IMR-90 (cell line): ENCODE measurements around the gene NAPEPLD.

Experiments
- BHLHE40 ChIP-seq: fragments of 150-350 bp; IDR thresholded peaks from 2 replicates; pipeline ENCODE4 v1.6.1; 2016; ENCODE audit warnings: mild to moderate bottlenecking, low read depth, low read length
- CHD1 ChIP-seq: IDR thresholded peaks from 2 replicates; pipeline ENCODE4 v1.6.1; 2012; ENCODE audit warnings: low read depth, low read length, improper control_type of control experiment
- CTCF ChIP-seq: conservative IDR thresholded peaks from 2 replicates; pipeline ENCODE4 v1.5.1; 2012; ENCODE audit warnings: mild to moderate bottlenecking, low read depth, low read length, improper control_type of control experiment
- FOS ChIP-seq: fragments of 150-350 bp; IDR thresholded peaks from 2 replicates; pipeline ENCODE4 v1.6.1; 2016; ENCODE audit warnings: low read depth, low read length
- MAFK ChIP-seq: IDR thresholded peaks from 2 replicates; pipeline ENCODE4 v1.6.1; 2012; ENCODE audit warnings: low read depth, low read length, improper control_type of control experiment
- MAZ ChIP-seq: IDR thresholded peaks from 2 replicates; pipeline ENCODE4 v1.6.1; 2012; ENCODE audit warnings: low read depth, mild to moderate bottlenecking, low read length, improper control_type of control experiment, moderate library complexity, borderline replicate concordance
- MXI1 ChIP-seq: IDR thresholded peaks from 2 replicates; pipeline ENCODE4 v1.6.1; 2012; ENCODE audit warnings: low read depth, mild to moderate bottlenecking, low read length, moderate library complexity, borderline replicate concordance
- NFE2L2 ChIP-seq: fragments of 150-350 bp; IDR thresholded peaks from 2 replicates; pipeline ENCODE4 v1.6.1; 2016; ENCODE audit warnings: low read depth, mild to moderate bottlenecking, low read length
- POLR2A ChIP-seq: IDR thresholded peaks from 2 replicates; pipeline ENCODE4 v1.6.1; 2012; ENCODE audit warnings: mild to moderate bottlenecking, low read depth, low read length
- RAD21 ChIP-seq: IDR thresholded peaks from 2 replicates; pipeline ENCODE4 v1.6.1; 2012; ENCODE audit warnings: low read length, improper control_type of control experiment
- RCOR1 ChIP-seq: IDR thresholded peaks from 2 replicates; pipeline ENCODE4 v1.6.1; 2012; ENCODE audit warnings: mild to moderate bottlenecking, low read length, improper control_type of control experiment; ENCODE audit not compliant: insufficient replicate concordance
- RFX5 ChIP-seq: IDR thresholded peaks from 2 replicates; pipeline ENCODE4 v1.8.0; 2012; ENCODE audit warnings: low read depth, mild to moderate bottlenecking, low read length, moderate library complexity
- SMC3 ChIP-seq: fragments of 150-350 bp; IDR thresholded peaks from 2 replicates; pipeline ENCODE4 v1.6.1; 2016; ENCODE audit warnings: low read depth, mild to moderate bottlenecking, antibody characterized with exemption, low read length, moderate library complexity
- USF2 ChIP-seq: fragments of 150-350 bp; IDR thresholded peaks from 2 replicates; pipeline ENCODE4 v1.6.1; 2017; ENCODE audit warnings: mild to moderate bottlenecking, antibody characterized with exemption, low read length, low read depth

- TF ChIP-seq POLR2A (no peak), CTCF (no peak), MAFK (no peak), SMC3 (no peak), RAD21 (no peak), USF2 (no peak), FOS (no peak), MAZ (no peak), CHD1 (no peak), RCOR1 (no peak), BHLHE40 (no peak), NFE2L2 (no peak), MXI1 (no peak), RFX5 (no peak)
Measured at GRCh38 chr7:103063895-103064294, 85.0 kb downstream of the NAPEPLD start.
